Limb (tissue), 2 donors: ENCODE measurements around the gene PIGQ.

Experiments
- DNase-seq, 2 donors: peaks; one replicate each; pipeline ENCODE4 v3.0.0-alpha.2; 2016; ENCODE audit errors: extremely low spot score in 2 of 2

PIGQ gene

GRCh38 chr16:569445-570254, at the start of gene PIGQ:
TSS of gene PIGQ (plus strand) at chr16:569968. CDS start at chr16:574075, 4,107 bp downstream.
- DNase-seq = peak; percentile 49 to 89

GRCh38 chr16:520847-521246, 48.9 kb upstream of the PIGQ start:
- DNase-seq = no peak

DNA sequence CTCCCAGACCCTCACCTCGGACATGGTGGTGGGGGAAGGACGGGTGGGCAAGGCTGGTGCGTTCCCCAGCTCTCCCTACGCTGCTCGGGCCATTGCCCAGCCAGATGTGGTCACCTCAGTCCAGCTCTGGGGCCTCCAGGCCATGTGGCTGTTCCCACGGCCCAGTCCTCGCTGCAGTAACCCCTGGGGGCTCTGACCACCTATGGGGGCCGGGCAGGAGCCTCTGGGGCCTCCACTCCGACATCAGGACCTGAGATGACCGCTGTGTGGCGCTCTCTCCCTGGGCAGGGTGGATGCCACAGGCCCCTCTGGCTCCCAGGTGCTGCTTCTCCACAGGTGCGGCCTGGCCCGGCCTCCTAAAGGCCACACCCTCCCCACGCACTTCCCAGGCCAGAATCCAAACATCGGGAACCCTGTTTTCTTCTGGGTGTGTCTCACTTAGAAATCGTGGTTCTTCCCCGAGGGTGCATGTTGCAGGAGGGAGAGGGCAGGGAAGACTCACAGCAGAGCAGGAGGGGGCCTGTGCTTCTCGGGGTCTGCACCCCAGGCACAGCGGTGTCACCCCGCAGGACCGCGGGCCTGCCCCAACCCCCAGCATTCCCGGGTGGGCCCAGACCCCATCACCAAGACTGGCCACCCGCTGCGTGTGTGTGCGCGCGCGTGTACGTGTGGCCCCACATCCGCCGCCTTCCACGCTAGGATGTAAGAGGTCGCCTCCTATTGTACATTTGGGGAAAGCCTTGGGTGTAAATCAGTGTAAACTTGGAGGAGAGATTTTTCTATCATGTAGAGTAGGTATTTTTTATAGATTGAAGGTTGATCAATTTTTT, 48.2 kb upstream of the PIGQ start:
- DNase-seq = no peak

DNA sequence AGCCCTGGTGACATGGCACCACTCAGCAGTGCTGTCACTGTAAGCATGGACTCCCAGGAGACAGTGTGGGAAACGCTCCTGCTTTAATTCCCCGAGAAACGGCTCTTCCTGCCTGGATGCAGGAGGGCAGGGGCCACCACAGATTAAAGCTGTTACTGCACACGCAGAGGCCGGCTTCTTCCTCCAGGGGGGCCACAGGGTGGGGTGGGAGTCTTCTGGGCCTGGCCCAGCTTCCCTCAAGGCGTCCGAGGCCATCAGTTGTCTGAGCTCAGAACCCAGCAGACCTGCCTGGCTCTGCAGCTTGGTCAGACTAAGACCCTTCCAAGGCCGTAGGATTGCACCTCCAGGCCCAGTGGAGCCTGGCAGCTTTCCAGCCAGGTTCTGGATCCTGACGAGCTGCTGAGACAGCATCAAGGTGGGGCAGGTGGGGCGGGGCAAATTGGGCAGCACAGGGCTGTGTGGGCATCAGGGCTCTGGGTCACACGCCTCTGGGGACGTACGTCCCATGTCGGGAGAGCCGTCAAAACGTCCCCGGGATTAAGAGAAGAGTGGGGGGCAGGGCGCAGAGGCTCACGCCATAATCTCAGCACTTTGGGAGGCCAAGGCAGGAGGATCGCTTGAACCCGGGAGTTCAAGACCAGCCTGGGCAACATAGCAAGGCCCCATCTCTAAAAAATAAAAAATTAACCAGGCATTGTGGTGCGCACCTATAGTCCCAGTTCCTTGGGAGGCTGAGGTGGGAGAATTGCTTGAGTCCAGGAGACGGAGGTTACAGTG, 47.3 kb upstream of the PIGQ start:
- DNase-seq = no peak

DNA sequence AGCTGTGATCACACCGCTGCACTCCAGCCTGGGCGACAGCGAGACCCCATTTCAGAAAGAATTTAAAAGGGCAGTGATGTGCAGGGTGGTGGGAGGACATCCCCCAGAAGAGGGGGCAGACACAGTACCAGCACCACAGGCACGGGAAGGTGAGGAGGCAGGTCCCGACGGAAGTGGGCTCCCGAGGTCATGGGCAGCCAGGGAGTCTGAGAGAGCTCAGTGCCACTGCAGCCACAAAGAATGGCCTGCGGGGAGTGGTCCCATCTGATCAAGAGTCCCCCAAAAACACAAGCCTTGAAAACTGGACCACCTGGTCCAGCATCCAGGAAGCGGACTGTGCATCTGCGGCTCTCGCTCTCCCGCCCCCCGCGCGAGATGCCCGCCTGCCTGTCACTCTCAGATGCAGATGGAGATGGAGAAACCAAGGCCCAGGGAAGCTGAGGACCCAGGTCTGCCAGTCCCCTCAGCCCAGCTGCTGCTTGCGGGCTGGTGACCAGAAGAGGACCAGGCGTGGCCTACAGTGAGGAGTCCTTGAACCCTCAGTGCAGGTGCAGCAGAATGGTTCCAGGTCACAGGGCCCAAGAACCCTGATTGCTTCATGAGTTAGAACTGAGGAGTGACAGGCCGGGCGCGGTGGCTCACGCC, 46.5 kb upstream of the PIGQ start:
- no peak for DNase-seq

DNA sequence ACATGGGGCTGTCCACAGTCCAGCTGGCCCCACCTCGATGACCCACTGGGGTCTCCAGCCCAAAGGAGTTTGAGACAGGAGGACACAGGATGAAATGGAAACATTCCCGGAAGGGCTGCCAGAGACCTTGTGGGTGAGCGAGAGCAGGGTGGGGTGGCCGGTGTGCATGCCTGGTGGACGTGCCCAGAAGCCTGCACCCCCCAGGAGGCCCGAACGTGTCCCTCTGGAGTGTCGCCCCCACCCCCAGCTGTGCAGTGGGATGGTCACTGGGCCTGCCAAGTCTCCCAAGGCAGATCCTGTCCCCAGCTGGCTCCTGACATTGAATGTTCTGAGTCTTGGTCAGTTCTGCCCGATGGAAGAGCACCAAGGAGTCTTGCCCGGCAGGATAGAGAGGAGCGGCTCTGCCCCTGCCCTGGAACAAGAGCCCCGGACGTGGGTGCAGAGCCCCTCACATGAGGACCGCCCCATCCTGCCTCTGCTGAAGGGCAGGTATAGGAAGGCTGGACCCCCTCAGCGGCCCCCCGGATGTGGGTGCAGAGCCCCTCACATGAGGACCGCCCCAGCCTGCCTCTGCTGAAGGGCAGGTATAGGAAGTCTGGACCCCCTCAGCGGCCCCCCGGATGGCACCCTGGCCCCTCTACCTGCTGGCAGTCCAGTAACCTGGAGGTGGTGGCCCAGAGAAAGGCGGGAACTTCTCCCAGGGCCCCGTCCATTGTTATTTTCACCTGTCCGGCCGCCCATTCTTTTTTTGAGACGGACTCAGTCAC, 45.3 kb upstream of the PIGQ start:
- DNase-seq = no peak

DNA sequence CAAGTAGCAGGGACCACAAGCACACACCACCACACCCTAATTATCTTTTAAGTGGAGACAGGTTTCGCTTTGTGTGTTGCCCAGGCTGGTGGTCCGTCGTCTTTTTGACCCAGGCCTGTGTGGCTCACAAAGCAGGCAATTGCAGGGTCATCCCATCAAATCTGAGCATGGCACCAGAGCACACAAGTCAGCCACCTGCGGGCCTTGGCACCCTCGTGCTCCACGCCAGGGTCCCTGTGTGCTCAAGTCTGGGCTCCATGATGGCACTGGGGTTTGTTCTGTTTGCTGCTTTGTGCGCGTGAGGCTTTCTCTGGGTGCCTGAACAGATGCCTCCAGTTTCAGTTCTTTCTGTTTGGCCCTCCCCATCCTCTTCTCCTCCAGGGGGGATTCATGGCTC, 44.6 kb upstream of the PIGQ start:
- no peak for DNase-seq

DNA sequence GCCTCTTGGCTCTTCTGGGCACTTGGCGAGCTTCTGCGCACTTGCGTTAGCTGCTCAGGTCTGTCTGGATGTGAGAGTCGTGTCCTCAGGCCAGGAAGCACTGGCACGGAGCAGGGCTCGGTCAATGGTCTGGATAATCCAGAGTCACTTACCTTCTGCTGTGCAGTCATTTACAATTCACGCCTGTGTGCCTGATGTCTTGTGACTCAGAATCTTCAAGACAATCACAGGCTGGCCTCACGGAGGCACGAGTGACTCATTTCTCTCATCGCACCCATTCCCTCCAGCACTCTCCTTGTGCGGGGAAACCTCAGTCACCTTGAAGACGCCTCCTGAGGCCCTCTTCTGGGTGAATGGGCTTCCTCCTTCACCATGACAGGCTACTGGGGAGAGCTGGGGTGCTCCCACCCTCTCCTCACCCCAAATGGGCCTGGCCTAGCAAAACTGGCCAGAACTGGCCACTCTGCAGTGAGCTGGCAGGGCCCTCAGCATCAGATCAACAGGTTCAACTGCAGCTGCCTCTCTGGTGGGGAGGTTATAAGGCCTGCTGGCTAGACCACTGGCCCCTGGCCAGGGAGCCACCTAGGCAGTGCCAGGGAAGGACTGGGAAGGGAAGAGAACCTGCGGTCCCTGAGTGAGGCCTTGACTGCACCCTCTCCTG, 44.1 kb upstream of the PIGQ start:
- no peak for DNase-seq

GRCh38 chr16:526181-527014, 43.4 kb upstream of the PIGQ start:
- no peak for DNase-seq

- peak; percentile 90 to 95 for DNase-seq
These were observed 42.5 kb upstream of the PIGQ start, which contains the start of gene CAPN15 for GRCh38 chr16:527015-527903. TSS of gene CAPN15 (plus strand) at chr16:527712. CDS start at chr16:546839, 19,127 bp downstream.

- no peak for DNase-seq
These were observed 41.4 kb upstream of the PIGQ start for GRCh38 chr16:528111-529011.

DNA sequence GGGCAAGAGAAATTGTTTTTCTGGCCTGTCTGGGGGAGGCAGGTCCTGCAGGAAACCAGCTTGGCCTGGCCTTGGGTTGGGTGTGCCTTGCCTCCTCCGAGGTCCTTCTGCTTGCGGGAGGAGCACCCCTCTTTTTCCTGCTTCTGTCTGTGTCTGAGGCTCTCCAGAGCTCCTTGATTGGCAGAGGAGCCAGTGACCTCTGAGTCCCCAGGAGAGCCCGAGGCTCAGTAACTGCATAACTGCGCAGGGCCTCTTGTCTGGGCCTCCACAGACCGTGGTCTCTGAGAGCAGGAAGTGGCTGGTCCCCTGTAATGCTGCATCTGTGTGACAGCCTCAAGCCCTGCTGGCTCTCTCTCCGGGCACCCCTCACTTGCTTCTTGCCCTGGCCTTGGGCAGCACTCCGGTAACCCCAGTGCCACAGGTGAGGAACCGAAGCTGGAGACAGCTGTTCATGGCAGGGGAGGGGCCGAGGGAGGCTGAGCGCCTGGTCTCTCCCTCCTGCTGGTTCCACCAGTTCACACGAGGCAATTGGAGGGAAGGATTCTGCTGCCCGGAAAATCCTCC, 40.7 kb upstream of the PIGQ start:
- no peak for DNase-seq

DNA sequence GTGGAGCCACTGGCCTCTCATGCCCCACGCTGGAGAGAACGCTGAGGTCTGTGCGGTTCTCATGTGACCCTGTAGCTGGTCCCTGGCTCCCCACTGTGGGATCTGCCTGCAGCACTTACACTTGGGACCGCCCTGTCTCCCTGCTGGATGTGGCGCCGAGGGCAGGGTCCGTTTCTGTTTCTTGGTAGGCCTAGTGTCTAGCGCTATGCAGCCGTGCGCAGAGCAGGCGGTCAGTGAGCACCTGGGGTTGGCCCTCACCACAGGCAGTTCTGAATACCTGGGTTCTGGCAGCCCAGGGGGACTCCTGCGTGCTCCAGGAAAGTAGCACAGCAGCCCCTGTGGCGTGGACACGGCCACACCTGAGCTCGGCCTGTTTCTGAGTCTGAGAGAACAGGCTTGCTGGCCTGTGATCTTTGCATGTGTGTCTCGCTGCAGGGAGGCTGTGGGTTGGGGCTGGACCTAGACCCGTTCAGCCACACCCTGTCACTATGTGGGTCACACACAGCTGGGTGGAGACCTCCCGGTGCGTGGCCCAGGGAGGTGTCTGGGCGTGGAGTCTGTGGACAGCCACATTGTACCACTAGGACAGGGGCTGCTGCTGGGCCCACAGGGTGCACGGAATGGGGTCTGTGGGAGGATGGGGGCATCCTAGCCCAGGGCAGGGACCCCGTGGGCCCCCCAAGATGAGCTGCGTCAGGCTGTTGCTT, 39.5 kb upstream of the PIGQ start:
- no peak for DNase-seq

- DNase-seq = no peak
These were observed 38.2 kb upstream of the PIGQ start for GRCh38 chr16:531494-532125.

DNA sequence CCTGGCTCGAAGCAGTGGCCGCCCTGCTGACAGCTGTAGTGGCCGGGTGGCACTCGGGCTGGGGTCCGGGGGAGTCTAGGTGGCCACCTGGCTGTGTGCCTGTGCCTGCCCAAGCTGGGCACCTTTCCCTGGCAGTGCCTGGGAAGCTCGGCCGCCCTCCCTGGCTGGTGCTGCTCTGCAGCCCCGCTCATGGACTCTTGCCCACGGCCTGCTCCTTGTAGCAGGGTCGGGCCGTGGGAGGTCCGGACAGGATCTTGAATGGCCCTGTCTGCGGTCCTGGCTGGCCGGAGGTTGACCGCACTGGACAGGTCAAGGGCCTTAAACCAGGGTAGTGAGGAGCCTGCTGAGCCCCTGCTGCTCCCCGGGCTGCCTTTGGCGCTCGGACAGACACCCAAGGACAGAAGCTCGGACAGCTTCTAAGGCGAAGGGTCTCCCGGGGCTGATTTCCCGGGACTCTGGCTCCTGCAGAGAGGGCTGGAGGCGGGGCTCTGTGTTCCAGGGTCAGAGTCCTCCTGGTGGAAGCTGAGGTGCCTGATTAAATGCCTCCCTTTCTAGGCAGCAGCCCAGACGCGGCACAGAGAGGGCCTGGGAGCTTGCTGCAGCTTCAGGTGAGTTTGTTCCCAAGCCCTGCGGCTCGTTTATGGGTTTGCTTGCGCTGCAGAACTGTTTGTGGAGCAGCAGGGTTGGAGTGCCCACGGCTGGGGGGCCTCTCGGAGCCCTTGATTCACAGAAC, 36.2 kb upstream of the PIGQ start:
- no peak for DNase-seq
